Left lobe of liver (tissue), 2 donors: ENCODE measurements around the gene CDA. TPM values are rescaled to one million over a fixed set of nuclear protein-coding genes. Genes with fewer than 3 reads are reported as not detected.
A peak's percentile ranks its signal among the peaks of the same experiment; 100 is the strongest.

Source experiments
- ATAC-seq: fragments of 200-7000 bp; cut with Tn5 transposase; one replicate; pipeline ENCODE4 v1.9.1; 2020; ENCODE audit warnings: mild to moderate bottlenecking, moderate library complexity
- DNase-seq: peaks from one replicate; pipeline ENCODE4 v3.0.0-alpha.2; 2020; ENCODE audit warnings: low spot score
- total RNA-seq: library from RNA; stranded (reverse); gene quantifications from one replicate; pipeline ENCODE4 v1.2.1, GENCODE V29; 2021
- donor health status: DM: no; HTN: no; CAD: no; lungs with moderate emphysema.
- donor health status: DM: no; HTN: yes; CAD: no.

Gene CDA
- total RNA-seq, 1 donor from 2014 or later = 29.7 TPM

GRCh38 chr1:20644416-20644815, 55.5 kb downstream of the CDA start:
- DNase-seq (no peak), ATAC-seq (no peak)

GRCh38 chr1:20645414-20645813, 56.5 kb downstream of the CDA start:
- no peak for DNase-seq

GRCh38 chr1:20648438-20648837, 59.5 kb downstream of the CDA start:
- ATAC-seq (no peak), DNase-seq (no peak)

More at GRCh38 chr1:20645414-20645813, 56.5 kb downstream of the CDA start:
- no peak for ATAC-seq

GRCh38 chr1:20648946-20649345, 60.0 kb downstream of the CDA start:
- no peak for ATAC-seq
- no peak for DNase-seq

DNA sequence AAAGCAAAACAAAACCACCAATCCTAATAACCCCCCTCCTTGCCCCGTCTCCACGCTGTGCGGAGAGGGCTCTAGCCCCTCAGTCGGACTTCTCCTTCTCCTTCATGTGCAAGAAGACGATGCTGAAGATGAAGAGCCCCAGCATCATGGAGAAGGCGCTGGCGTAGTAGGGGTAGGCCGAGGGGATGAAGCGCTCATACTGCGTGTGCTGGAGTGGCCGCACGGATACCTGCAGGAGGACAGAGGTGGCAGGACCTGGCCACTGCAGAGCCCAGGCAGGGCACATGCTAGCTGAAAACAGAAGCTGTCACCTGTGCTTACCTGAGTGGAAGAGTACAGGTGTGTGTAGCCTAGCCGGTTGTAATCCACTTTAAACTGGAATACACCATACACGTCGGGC, 63.4 kb downstream of the CDA start:
- ATAC-seq (no peak), DNase-seq (no peak)

GRCh38 chr1:20654104-20654690, 65.3 kb downstream of the CDA start:
- no peak for ATAC-seq
- no peak for DNase-seq

GRCh38 chr1:20657024-20657423, 68.1 kb downstream of the CDA start:
- ATAC-seq (no peak), DNase-seq (no peak)

DNA sequence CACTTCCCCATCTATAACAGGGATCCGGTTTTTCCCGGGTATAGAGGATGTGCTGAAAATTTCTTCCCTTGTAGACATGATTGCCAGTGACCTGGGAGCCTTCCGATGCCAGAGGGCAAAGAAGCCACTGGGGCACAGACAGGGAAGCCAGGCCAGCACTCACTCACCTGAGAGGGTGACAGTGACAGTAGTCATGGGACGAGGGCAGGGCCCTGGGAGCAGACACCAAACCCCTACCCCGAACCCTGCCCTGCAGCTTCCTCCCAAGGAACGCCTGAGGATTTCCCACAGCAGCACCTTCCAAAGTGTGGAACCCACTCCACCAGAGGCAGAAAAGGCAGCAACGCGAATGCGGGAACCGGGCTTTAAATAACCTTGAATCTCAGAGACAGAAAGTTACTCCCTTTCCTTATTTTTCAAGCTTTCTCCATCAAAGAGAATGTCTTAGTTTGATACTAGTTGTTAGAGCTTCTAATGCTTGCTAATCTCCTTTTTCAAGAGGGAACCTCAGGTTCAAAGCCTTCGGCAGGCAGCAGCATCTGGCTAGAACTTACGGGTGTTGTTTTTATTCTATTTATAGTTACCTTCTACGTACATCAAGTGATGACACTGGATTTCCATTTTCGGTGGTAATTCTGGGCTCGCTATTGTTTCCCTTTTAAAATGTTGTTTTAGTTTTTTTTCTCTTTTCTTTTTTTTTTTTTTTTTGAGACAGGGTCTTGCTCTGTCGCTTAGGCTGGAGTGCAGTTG, 69.4 kb downstream of the CDA start:
- no peak for DNase-seq
- ATAC-seq = no peak

DNA sequence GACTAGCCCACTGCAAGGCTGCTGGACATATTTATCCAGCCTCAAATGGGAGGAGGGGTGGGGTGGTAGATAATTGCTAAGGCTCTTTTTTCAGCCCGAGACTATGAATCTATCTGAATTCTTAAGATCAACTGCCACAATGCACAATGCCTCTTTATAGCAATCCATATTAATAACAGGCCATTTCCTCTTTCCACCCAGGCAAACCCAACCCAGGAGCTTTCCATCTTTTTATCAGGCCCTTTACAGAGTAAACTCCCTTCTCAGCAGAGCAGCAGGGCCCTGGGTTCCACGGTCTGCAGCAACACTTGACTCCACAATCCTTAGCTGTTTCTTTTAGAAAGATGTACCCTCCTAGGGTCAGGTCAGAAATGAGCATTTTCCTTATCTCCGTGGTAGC, 71.5 kb downstream of the CDA start:
- no peak for ATAC-seq

GRCh38 chr1:20660847-20661206, 71.9 kb downstream of the CDA start:
- ATAC-seq = no peak
- DNase-seq = no peak

More for the DNA sequence above, 71.5 kb downstream of the CDA start:
- DNase-seq = no peak

GRCh38 chr1:20661207-20662109, 72.6 kb downstream of the CDA start, which contains the start of gene DDOST:
Gene DDOST, minus strand, starts transcription at chr1:20661369. Its CDS starts 19 bp downstream, at chr1:20661350.
- peak; percentile 96 for DNase-seq
- peak; percentile 95 for ATAC-seq

- DNase-seq (no peak), ATAC-seq (no peak)
Observed at GRCh38 chr1:20662110-20662475, 73.2 kb downstream of the CDA start.

GRCh38 chr1:20663365-20663764, 74.5 kb downstream of the CDA start:
- ATAC-seq (no peak), DNase-seq (no peak)

DNA sequence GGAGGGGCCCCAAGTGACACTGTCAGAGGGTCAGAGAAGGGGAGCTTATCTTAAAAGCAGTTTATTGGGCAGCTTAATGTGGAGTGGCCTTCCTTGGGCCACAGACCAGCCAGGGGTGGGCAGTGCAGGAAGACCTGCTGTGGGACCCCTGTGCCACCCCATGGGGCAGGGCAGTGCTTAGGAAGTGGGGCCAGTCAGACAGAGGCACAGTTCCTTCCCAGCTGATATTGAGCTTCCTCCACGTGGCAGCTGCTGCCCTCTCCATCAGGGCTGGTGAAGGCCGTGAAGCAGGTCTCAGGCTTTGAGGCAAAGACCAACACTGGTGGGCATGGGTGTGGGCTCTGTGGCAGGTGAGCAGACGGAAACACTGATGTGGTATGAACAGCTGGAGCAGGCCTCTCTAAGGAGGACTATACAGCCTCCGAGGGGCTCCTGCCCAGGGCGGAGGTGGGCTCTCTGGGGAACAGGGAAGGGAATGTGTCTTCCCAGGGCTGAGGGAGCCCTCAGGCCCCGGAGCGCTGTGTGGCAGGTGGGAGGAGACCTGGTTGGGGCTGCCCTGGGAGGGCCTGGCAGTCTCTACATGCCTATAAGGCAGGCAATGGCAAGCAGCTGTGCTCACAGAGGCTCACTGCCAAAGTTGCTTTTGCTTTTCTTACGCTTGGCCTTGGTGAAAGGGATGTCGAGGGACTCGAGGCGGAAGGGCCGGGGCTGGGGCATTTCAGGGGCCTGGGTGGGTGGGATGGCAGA, 75.2 kb downstream of the CDA start:
- DNase-seq (no peak), ATAC-seq (no peak)

GRCh38 chr1:20665726-20666125, 76.8 kb downstream of the CDA start:
- DNase-seq (no peak), ATAC-seq (no peak)

DNA sequence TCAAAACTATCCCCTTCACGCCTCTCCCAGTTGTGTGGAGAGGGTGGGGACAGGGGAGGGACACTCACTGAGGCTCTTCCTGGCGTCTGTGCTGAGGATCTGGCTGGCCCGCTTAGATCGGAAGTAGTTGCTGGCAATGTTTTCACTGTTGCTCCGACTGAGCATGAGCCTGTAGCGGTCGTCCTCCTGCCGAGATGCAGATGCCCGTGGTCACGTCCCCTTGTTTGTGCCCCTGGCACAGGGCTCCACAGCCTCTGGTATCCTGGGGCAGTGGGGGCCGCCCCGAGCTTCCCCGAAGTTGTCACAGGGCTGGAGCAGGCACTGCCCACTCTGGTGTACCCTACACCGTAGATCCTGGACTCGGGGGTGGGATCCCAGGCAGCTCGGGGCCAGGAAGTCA, 77.2 kb downstream of the CDA start:
- DNase-seq = no peak
- no peak for ATAC-seq

GRCh38 chr1:20666804-20667203, 77.9 kb downstream of the CDA start:
- DNase-seq (no peak), ATAC-seq (no peak)
